ENCODE data around the gene FXYD7.

FXYD7 gene

GRCh38 chr19:35176181-35176570 lies 33.1 kb downstream of the FXYD7 start:
- DNase-seq (ENCODE audit: low read depth) = no peak
- H3K4me3 ChIP-seq (ENCODE audit: low read depth, low read length) = no peak overlapping the region
- TF ChIP-seq, protein P1, sequence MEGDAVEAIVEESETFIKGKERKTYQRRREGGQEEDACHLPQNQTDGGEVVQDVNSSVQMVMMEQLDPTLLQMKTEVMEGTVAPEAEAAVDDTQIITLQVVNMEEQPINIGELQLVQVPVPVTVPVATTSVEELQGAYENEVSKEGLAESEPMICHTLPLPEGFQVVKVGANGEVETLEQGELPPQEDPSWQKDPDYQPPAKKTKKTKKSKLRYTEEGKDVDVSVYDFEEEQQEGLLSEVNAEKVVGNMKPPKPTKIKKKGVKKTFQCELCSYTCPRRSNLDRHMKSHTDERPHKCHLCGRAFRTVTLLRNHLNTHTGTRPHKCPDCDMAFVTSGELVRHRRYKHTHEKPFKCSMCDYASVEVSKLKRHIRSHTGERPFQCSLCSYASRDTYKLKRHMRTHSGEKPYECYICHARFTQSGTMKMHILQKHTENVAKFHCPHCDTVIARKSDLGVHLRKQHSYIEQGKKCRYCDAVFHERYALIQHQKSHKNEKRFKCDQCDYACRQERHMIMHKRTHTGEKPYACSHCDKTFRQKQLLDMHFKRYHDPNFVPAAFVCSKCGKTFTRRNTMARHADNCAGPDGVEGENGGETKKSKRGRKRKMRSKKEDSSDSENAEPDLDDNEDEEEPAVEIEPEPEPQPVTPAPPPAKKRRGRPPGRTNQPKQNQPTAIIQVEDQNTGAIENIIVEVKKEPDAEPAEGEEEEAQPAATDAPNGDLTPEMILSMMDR (IDR thresholded peaks at IDR 0.05; ENCODE audit: low read depth, low read length, missing control alignments) = no peak

DNA sequence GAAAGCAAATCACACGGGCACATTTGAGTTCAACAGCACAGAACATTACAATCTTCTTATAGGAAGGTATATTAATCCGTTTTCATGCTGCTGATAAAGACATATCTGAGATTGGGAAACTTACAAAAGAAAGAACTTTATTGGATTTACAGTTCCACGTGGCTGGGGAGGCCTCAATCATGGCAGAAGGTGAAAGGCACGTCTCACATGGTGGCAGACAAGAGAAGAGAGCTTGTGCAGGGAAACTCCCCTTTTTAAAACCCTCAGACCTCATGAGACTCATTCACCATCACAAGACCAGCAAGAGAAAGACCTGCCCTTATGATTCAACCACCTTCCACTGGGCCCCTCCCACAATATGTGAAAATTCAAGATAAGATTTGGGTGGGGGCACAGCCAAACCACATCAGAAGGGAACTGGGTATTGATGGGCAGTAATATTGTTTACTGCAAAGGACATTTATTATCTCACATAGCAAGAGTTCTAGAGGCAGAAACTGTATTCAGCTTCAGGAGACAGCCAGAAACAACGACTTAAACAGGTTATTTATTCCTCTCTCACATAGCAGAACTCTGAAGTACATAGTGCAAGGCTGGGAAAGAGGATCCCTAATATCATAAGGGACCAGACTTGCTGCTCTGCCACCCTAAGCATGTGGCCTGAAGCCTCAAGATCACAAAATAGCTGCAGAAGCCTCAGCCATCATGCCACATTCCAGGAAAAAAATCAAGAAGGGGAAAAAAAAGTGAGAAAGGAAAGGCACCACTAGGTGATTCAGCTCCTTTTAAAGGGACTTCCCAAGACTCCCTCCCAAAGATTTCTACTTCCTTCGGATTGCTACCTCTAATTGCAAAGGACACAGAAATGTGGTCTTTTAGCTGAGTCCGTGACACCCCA lies 34.6 kb downstream of the FXYD7 start:
- TF ChIP-seq, protein P1 (IDR thresholded peaks at IDR 0.05; ENCODE audit: low read depth, low read length, missing control alignments) = no peak
- no peak for DNase-seq (ENCODE audit: low read depth)
- H3K4me3 ChIP-seq (ENCODE audit: low read depth, low read length) = no peak overlapping the region

GRCh38 chr19:35178701-35179100 lies 35.6 kb downstream of the FXYD7 start:
- TF ChIP-seq, protein P1 (IDR thresholded peaks at IDR 0.05; ENCODE audit: low read depth, low read length, missing control alignments) = no peak

DNA sequence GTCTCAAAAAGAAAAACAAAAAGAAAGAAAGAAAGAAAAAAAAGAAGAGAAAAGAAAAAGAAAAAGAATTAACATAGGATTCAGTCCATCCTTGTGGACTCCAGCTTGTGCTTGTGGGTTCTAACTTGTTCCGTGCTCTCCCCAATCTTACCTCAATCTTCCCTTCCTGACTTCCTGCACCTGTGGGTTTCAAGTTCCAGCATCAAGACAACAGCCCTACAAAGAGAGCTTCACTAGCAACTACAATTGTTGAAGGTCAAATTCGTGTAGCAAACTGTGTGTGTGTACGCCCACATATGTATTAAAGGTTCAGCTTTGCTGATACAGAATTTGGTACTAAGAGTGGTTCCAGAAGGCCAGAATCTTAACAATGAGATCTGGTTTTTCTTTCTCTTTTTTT lies 36.8 kb downstream of the FXYD7 start:
- TF ChIP-seq, protein P1 (IDR thresholded peaks at IDR 0.05; ENCODE audit: low read depth, low read length, missing control alignments) = no peak
- DNase-seq (ENCODE audit: low read depth) = no peak
- no peak overlapping the region for H3K4me3 ChIP-seq (ENCODE audit: low read depth, low read length)

More at GRCh38 chr19:35178701-35179100, 35.6 kb downstream of the FXYD7 start:
- no peak for DNase-seq (ENCODE audit: low read depth)
- no peak overlapping the region for H3K4me3 ChIP-seq (ENCODE audit: low read depth, low read length)

GRCh38 chr19:35181387-35181786 lies 38.3 kb downstream of the FXYD7 start:
- DNase-seq (ENCODE audit: low read depth) = no peak
- H3K4me3 ChIP-seq (ENCODE audit: low read depth, low read length) = no peak overlapping the region
- TF ChIP-seq, protein P1 (IDR thresholded peaks at IDR 0.05; ENCODE audit: low read depth, low read length, missing control alignments) = no peak

GRCh38 chr19:35184267-35184666 lies 41.2 kb downstream of the FXYD7 start:
- DNase-seq (ENCODE audit: low read depth) = no peak
- no peak overlapping the region for H3K4me3 ChIP-seq (ENCODE audit: low read depth, low read length)
- TF ChIP-seq, protein P1 (IDR thresholded peaks at IDR 0.05; ENCODE audit: low read depth, low read length, missing control alignments) = no peak

DNA sequence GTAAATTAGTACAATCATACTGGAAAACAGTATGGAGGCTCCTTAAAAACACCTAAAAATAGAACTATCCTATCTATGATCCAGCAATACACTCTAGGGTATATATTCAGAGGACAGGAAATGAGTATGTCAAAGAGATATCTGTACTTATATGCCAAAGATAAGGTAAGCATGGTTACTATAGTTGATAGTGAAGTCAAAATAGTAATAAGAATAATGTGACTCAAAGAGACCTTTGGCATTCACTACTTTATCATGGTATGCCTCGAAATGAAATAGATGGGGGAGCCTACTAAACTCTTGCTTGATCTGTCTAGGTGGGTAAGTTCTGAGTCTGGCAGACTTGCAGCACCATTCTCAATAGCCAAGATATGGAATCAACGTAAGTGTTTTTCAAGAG lies 41.8 kb downstream of the FXYD7 start:
- no peak for DNase-seq (ENCODE audit: low read depth)
- TF ChIP-seq, protein P1 (IDR thresholded peaks at IDR 0.05; ENCODE audit: low read depth, low read length, missing control alignments) = no peak
- H3K4me3 ChIP-seq (ENCODE audit: low read depth, low read length) = no peak overlapping the region

All from GM12864 (cell line).